A549 (cell line): Measurements from ENCODE around the gene GPS2. TPM values are rescaled to one million over a fixed set of nuclear protein-coding genes. Genes with fewer than 3 reads are reported as not detected.

ENCODE experiments used
- ATAC-seq, 2 experiments: fragments of 200-7000 bp in 1 of 2; fragments of >200 bp in 1 of 2; cut with Nextera tagmentation in 1 of 2; cut with Tn5 transposase in 1 of 2; 3 replicates each; pipeline versions ENCODE4 v1.8.0 to v1.9.1; 2018 to 2020; ENCODE audit warnings: mild to moderate bottlenecking in 1 of 2, moderate library complexity in 1 of 2
- CTCF ChIA-PET: fragments of 300-600 bp; sonication (Branson Sonifier 250); formaldehyde crosslinking; extraction: SDS; loops from one replicate; lab custom pipeline; 2021; ENCODE audit warnings: antibody characterized with exemption, inconsistent platforms; lab: Yijun Ruan, JAX
- POLR2A ChIA-PET: fragments of 350-600 bp; formaldehyde crosslinking; extraction: SDS; loops from one replicate; lab custom pipeline; 2021; ENCODE audit warnings: antibody characterized with exemption, inconsistent platforms; lab: Yijun Ruan, JAX
- DNase-seq, 2 experiments: peaks; one replicate each; pipeline versions ENCODE4 v3.0.0 to v3.0.0-alpha.2; 2011 to 2016; ENCODE audit warnings: low read depth in 1 of 2, low spot score in 1 of 2
- FAIRE-seq: peaks from 2 replicates; lab custom pipeline; 2011; peaks lifted over from hg19 to GRCh38; lab: Jason Lieb, UNC
- H3K27ac ChIP-seq, 2 experiments: fragments of >200 bp; sonication (Bioruptor Twin); formaldehyde crosslinking; 3 replicates each; pipeline ENCODE4 v1.5.1; 2016 to 2017
- H3K4me1 ChIP-seq: fragments of >200 bp; sonication (Bioruptor Twin); formaldehyde crosslinking; 3 replicates; pipeline ENCODE4 v1.6.1; 2016
- H3K4me2 ChIP-seq: fragments of >200 bp; sonication (Bioruptor Twin); formaldehyde crosslinking; 3 replicates; pipeline ENCODE4 v1.6.1; 2016
- H3K4me3 ChIP-seq: fragments of >200 bp; sonication (Bioruptor Twin); formaldehyde crosslinking; 3 replicates; pipeline ENCODE4 v1.5.1; 2016
- H3K9me3 ChIP-seq: fragments of >200 bp; sonication (Bioruptor Twin); formaldehyde crosslinking; 3 replicates; pipeline ENCODE4 v1.6.1; 2016
- BHLHE40 ChIP-seq: IDR thresholded peaks from 2 replicates; pipeline ENCODE4 v1.6.1; 2012; ENCODE audit warnings: low read depth, low read length, inconsistent platforms
- CEBPB ChIP-seq, 2 experiments: fragments of >200 bp in 1 of 2; sonication (Bioruptor Twin) in 1 of 2; formaldehyde crosslinking in 1 of 2; IDR thresholded peaks; 2 replicates each; pipeline ENCODE4 v1.6.1; 2012 to 2016
- CHD2 ChIP-seq: fragments of 150-350 bp; IDR thresholded peaks from 2 replicates; pipeline ENCODE4 v1.6.1; 2014; ENCODE audit warnings: low read length; ENCODE audit not compliant: partially characterized antibody
- CHD4 ChIP-seq: fragments of 200-600 bp; sonication (generic); IDR thresholded peaks from 2 replicates; pipeline ENCODE4 v1.6.1; 2016; ENCODE audit warnings: antibody characterized with exemption, mild to moderate bottlenecking, borderline replicate concordance
- FOXS1 ChIP-seq: fragments of 250-450 bp; sonication (Bioruptor Pico); IDR thresholded peaks from 2 replicates; pipeline ENCODE4 v1.5.0; 2020; ENCODE audit warnings: mild to moderate bottlenecking, moderate library complexity
- HEYL ChIP-seq: fragments of 250-450 bp; sonication (Bioruptor Pico); IDR thresholded peaks from 2 replicates; pipeline ENCODE4 v1.8.0; 2021; ENCODE audit warnings: mild to moderate bottlenecking, moderate library complexity
- HOXA7 ChIP-seq: fragments of 250-450 bp; sonication (Bioruptor Pico); IDR thresholded peaks from 2 replicates; pipeline ENCODE4 v1.5.0; 2020; ENCODE audit warnings: mild to moderate bottlenecking, moderate library complexity
- HOXB13 ChIP-seq: fragments of 250-450 bp; sonication (Bioruptor Pico); IDR thresholded peaks from 2 replicates; pipeline ENCODE4 v1.5.0; 2020; ENCODE audit warnings: low read depth, mild to moderate bottlenecking, moderate library complexity
- HOXB5 ChIP-seq: fragments of 250-450 bp; sonication (Bioruptor Pico); IDR thresholded peaks from 2 replicates; pipeline ENCODE4 v1.5.0; 2020; ENCODE audit warnings: mild to moderate bottlenecking, moderate library complexity
- JUN ChIP-seq, 2 experiments: fragments of >200 bp; sonication (Bioruptor Twin); formaldehyde crosslinking; IDR thresholded peaks; 2 replicates in 1 of 2; 3 replicates in 1 of 2; pipeline ENCODE4 v1.6.1; 2016 to 2017
- KDM1A ChIP-seq: fragments of 200-600 bp; sonication (generic); IDR thresholded peaks from 2 replicates; pipeline ENCODE4 v1.6.1; 2016; ENCODE audit warnings: low read depth, mild to moderate bottlenecking
- MAX ChIP-seq: IDR thresholded peaks from 2 replicates; pipeline ENCODE4 v1.6.1; 2012
- MYC ChIP-seq: IDR thresholded peaks from 2 replicates; pipeline ENCODE4 v1.6.1; 2012; ENCODE audit warnings: mild to moderate bottlenecking, inconsistent platforms, low read length, improper control_type of control experiment, borderline replicate concordance
- NFE2L2 ChIP-seq: fragments of 150-350 bp; conservative IDR thresholded peaks from 2 replicates; pipeline ENCODE4 v1.6.1; 2014; ENCODE audit warnings: low read length
- NPAS2 ChIP-seq: fragments of 250-450 bp; sonication (Bioruptor Pico); IDR thresholded peaks from 2 replicates; pipeline ENCODE4 v1.8.0; 2022; ENCODE audit warnings: mild to moderate bottlenecking, moderate library complexity, borderline replicate concordance
- NR3C1 ChIP-seq: fragments of >200 bp; sonication (Bioruptor Twin); formaldehyde crosslinking; IDR thresholded peaks from 3 replicates; pipeline ENCODE4 v1.6.1; 2017
- POLR2A ChIP-seq: IDR thresholded peaks from 2 replicates; pipeline ENCODE4 v1.6.1; 2012; ENCODE audit warnings: mild to moderate bottlenecking, low read length
- POLR2AphosphoS2 ChIP-seq: conservative IDR thresholded peaks from 2 replicates; pipeline ENCODE4 v1.6.1; 2012; ENCODE audit warnings: low read length, improper control_type of control experiment, inconsistent platforms
- RAD21 ChIP-seq, 2 experiments: fragments of >200 bp in 1 of 2; sonication (Bioruptor Twin) in 1 of 2; formaldehyde crosslinking in 1 of 2; IDR thresholded peaks in 1 of 2; conservative IDR thresholded peaks in 1 of 2; 2 replicates in 1 of 2; 3 replicates in 1 of 2; pipeline ENCODE4 v1.6.1; 2012 to 2018; ENCODE audit warnings: inconsistent platforms in 1 of 2
- RCOR1 ChIP-seq: fragments of 150-350 bp; IDR thresholded peaks from 2 replicates; pipeline ENCODE4 v1.6.1; 2014; ENCODE audit warnings: antibody characterized with exemption, low read length, low read depth
- RFX5 ChIP-seq: fragments of 450-650 bp; IDR thresholded peaks from 2 replicates; pipeline ENCODE4 v1.7.1; 2014; ENCODE audit warnings: antibody characterized with exemption, mild to moderate bottlenecking, moderate library complexity
- SMC3 ChIP-seq: fragments of >200 bp; sonication (Bioruptor Twin); formaldehyde crosslinking; IDR thresholded peaks from 3 replicates; pipeline ENCODE4 v1.6.1; 2018; ENCODE audit warnings: inconsistent platforms
- TFCP2L1 ChIP-seq: fragments of 250-450 bp; sonication (Bioruptor Pico); IDR thresholded peaks from 2 replicates; pipeline ENCODE4 v1.5.0; 2021; ENCODE audit warnings: mild to moderate bottlenecking
- TP53 ChIP-seq: fragments of 250-450 bp; sonication (Bioruptor Pico); IDR thresholded peaks from 2 replicates; pipeline ENCODE4 v1.5.0; 2021; ENCODE audit warnings: mild to moderate bottlenecking, moderate library complexity
- ZC3H11A ChIP-seq: fragments of 450-650 bp; IDR thresholded peaks from 2 replicates; pipeline ENCODE4 v1.6.1; 2014; ENCODE audit warnings: antibody characterized with exemption, mild to moderate bottlenecking
- ZNF302 ChIP-seq: fragments of 250-450 bp; sonication (Bioruptor Pico); IDR thresholded peaks from 2 replicates; pipeline ENCODE4 v1.9.0; 2021; ENCODE audit warnings: inconsistent platforms, mild to moderate bottlenecking, moderate library complexity
- ZSCAN20 ChIP-seq: fragments of 250-450 bp; sonication (Bioruptor Pico); IDR thresholded peaks from 2 replicates; pipeline ENCODE4 v1.8.0; 2022; ENCODE audit warnings: mild to moderate bottlenecking, moderate library complexity
- WGBS: methylation state at CpG from one replicate; pipeline ENCODE4 v1.1.6; 2017; ENCODE audit errors: missing lambda C conversion rate; 5-methylcytosine and 5-hydroxymethylcytosine counted together
- polyA plus RNA-seq, 4 experiments: library from polyadenylated mRNA; depleted of rRNA in 3 of 4; stranded (reverse); fragments of >200 nt; fragmentation: RNase III in 1 of 4; extraction: RNeasy Plus Mini Kit Qiagen cat#74134 plus additional on column Dnase treatment in 1 of 4; gene quantifications; 2 replicates in 3 of 4; 3 replicates in 1 of 4; pipeline ENCODE4 v1.2.3, GENCODE V29; 2011 to 2017
- TF ChIP-seq, protein P1 (sequence below): fragments of 450-650 bp; IDR thresholded peaks from 2 replicates; pipeline ENCODE4 v1.6.1; 2014; ENCODE audit warnings: antibody characterized with exemption
- TF ChIP-seq, protein P2 (sequence below): fragments of >200 bp; sonication (Bioruptor Twin); formaldehyde crosslinking; IDR thresholded peaks from 3 replicates; pipeline ENCODE4 v1.6.1; 2016
- TF ChIP-seq, protein P3 (sequence below): fragments of >200 bp; sonication (Bioruptor Twin); formaldehyde crosslinking; IDR thresholded peaks from 2 replicates; pipeline ENCODE4 v1.6.1; 2016

The GPS2 gene
- polyA plus RNA-seq, 2 of the 4 experiments (the other 2 are of a cell fraction) = 61.7 to 158 TPM

- no peak for TF ChIP-seq HOXB13 (CRISPR knock-in tag)
- no peak for TF ChIP-seq ZSCAN20 (CRISPR knock-in tag)
- TF ChIP-seq FOXS1 (CRISPR knock-in tag) = no peak
Observed at GRCh38 chr17:7293159-7293558, 22.0 kb downstream of the GPS2 start (continued).

DNA sequence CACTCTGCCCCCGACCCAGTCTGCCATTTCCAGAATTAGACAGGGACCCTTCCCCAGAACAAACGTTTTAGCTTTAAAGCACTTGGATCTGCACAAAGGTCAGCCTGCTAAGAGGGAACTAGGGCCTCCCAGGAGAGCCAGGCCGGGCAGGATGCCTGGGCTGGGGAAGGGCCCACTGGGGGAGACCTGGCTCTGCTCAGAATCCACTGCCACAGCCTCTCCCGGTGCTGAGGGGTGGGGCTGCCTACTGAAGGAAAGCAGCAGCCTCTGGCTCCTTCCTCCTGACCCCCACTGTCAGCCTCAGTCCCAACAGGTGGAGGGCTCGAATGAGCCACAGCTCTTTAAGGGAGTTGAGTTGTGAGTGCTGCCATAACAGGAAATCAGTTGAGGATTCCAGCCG is 22.4 kb downstream of the GPS2 start:
- FAIRE-seq (no peak), ATAC-seq (no peak)
- Histone ChIP-seq H3K9me3 (no peaks in the 10 kb centered on the region), H3K4me3 (no peak overlapping the region), H3K27ac (no peak overlapping the region)
- WGBS = 61% methylated on average over 6 of the region's 6 CpGs
- ChIA-PET CTCF (interaction anchor here (0.7 to 6.3 kb wide), 10 partner anchors 8 to 247 kb away, joined by 3 to 97 read pairs (median 4); partner anchors contain the start of gene SLC2A4), POLR2A (interaction anchor here (1.9 kb wide), 1 partner anchor 12 kb away, joined by 5 read pairs; the partner anchor contains the start of gene SLC2A4)
- TF ChIP-seq POLR2AphosphoS2 (no peak), NR3C1 (no peak), RFX5 (no peak), TP53 (no peak), HOXA7 (CRISPR knock-in tag) (no peak), MAX (no peak), NFE2L2 (no peak), RAD21 (conservative IDR thresholded peaks at IDR 0.05 in 1 of 2, IDR thresholded peaks at IDR 0.05 in 1 of 2) (no peak), BHLHE40 (no peak), HOXB5 (CRISPR knock-in tag) (no peak), NPAS2 (CRISPR knock-in tag) (no peak), HEYL (CRISPR knock-in tag) (no peak), ZC3H11A (no peak), KDM1A (no peak), ZSCAN20 (CRISPR knock-in tag) (no peak), MYC (no peak), POLR2A (no peak), HOXB13 (CRISPR knock-in tag) (no peak)
- TF ChIP-seq, protein P1, sequence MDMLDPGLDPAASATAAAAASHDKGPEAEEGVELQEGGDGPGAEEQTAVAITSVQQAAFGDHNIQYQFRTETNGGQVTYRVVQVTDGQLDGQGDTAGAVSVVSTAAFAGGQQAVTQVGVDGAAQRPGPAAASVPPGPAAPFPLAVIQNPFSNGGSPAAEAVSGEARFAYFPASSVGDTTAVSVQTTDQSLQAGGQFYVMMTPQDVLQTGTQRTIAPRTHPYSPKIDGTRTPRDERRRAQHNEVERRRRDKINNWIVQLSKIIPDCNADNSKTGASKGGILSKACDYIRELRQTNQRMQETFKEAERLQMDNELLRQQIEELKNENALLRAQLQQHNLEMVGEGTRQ = no peak
- TF ChIP-seq, protein P2, sequence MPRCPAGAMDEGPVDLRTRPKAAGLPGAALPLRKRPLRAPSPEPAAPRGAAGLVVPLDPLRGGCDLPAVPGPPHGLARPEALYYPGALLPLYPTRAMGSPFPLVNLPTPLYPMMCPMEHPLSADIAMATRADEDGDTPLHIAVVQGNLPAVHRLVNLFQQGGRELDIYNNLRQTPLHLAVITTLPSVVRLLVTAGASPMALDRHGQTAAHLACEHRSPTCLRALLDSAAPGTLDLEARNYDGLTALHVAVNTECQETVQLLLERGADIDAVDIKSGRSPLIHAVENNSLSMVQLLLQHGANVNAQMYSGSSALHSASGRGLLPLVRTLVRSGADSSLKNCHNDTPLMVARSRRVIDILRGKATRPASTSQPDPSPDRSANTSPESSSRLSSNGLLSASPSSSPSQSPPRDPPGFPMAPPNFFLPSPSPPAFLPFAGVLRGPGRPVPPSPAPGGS = no peak
- TF ChIP-seq, all 56 proteins: peak for 0
- Histone ChIP-seq H3K4me2 (no peak overlapping the region), H3K4me1 (peaks cover 22% of the 10 kb centered on the region; the same call in 2 of the 3 replicates)
- no peak for DNase-seq

- TF ChIP-seq ZSCAN20 (CRISPR knock-in tag) = no peak
- TF ChIP-seq CHD4 = no peak
- TF ChIP-seq HOXB13 (CRISPR knock-in tag) = no peak
- TF ChIP-seq CHD2 = no peak
- no peak for TF ChIP-seq POLR2AphosphoS2
- no peak for TF ChIP-seq JUN (IDR thresholded peaks at IDR 0.05)
- TF ChIP-seq HOXB5 (CRISPR knock-in tag) = no peak
- no peak for TF ChIP-seq TP53
- no peak for TF ChIP-seq CEBPB (IDR thresholded peaks at IDR 0.05)
- no peak for TF ChIP-seq MAX
- TF ChIP-seq NR3C1 = no peak
- no peak for TF ChIP-seq SMC3
- TF ChIP-seq, protein P3, sequence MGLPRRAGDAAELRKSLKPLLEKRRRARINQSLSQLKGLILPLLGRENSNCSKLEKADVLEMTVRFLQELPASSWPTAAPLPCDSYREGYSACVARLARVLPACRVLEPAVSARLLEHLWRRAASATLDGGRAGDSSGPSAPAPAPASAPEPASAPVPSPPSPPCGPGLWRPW = no peak
- no peak for TF ChIP-seq TFCP2L1 (CRISPR knock-in tag)
- no peak for TF ChIP-seq ZNF302
- no peak for TF ChIP-seq BHLHE40
- no peak for TF ChIP-seq HOXA7 (CRISPR knock-in tag)
- no peak for TF ChIP-seq RCOR1
- FAIRE-seq (no peak), DNase-seq (no peak), ATAC-seq (no peak)
- no peak overlapping the region for H3K4me3 ChIP-seq
- peaks cover 22% of the 10 kb centered on the region; the same call in 2 of the 3 replicates for H3K4me1 ChIP-seq
- 62% methylated on average over 2 of the region's 2 CpGs for WGBS
- ChIA-PET CTCF (interaction anchor here (1.0 to 6.3 kb wide), 8 partner anchors 10 to 241 kb away, joined by 3 to 97 read pairs (median 4); partner anchors contain the start of gene SLC2A4), POLR2A (interaction anchor here (1.9 kb wide), 1 partner anchor 11 kb away, joined by 5 read pairs; the partner anchor contains the start of gene SLC2A4)
- H3K4me2 ChIP-seq = no peak overlapping the region
- H3K9me3 ChIP-seq = no peaks in the 10 kb centered on the region
- H3K27ac ChIP-seq = no peak overlapping the region
Observed at GRCh38 chr17:7292194-7292593, 23.0 kb downstream of the GPS2 start.
